NCI-H1436 (cell line): ENCODE measurements around the gene PLCB4.
A peak's percentile ranks its signal among the peaks of the same experiment; 100 is the strongest.

Experiments used
- DNase-seq: peaks from one replicate; lab custom pipeline; 2025; lab: John Stamatoyannopoulos, UW

The PLCB4 gene

DNA sequence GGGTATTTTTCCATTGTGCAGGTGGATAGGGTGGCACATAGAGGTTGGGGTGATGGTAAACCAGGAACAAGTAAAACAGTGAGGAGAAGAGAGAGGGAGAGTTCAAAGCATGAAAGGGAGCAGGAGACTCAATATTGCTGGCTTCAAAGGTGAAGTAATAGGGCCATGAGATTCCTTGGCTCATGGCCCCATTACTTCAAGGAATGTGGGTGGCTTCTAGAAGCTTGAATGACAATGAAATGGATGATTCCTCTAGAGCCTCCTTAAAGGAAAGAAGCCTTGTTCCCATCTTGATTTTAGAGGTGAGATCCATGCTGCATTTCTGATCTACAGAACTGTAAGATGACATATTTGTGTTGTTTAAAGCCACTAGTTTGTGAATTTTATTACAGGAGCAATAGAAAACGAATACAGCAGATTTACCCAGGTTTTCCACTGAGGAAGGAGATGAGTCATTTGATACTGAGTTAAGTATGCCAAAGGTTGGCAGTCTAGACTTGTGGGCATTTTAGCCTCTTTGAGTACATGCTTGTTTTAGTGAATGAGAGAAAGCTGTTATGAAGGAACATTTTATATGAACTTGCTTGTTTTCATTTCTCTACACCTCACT, 110.4 kb downstream of the PLCB4 start:
- no peak for DNase-seq

GRCh38 chr20:9179867-9180266, 111.0 kb downstream of the PLCB4 start:
- no peak for DNase-seq

DNA sequence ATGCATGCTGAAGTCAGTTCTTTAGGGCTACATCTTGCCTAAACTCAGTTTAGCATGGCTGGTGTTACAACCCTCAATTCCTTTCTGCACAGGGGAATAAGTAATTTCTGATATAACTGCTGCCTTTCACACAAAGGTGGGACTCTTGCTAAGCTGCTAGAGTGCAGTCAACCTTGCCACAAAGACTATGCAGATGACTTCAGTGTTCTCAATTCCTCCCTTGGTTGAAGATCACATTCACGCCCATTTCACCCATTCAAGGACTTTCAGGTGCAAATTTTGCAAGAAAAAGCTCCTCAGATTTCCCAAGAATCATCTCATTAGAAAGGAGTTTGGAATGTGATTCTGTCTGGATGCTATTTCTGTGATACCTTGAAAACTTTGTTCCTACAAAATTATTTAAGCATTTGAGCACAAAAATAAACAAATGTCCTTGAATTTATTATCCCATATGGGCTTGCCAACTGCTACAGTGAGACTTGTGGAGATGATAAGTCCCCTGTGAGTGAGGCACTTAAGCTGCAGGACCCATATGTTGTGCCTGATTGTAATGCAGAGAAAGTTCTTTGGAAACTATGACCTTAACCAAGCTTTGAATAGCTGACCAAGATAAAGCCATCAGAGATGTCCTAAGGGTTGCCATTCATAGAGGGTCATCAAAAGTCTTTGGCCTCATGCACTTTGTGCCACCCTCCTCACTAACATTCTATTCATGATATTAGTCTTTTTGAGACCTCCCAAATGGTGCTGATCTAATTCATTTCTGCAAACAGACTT, 111.8 kb downstream of the PLCB4 start:
- no peak for DNase-seq

DNA sequence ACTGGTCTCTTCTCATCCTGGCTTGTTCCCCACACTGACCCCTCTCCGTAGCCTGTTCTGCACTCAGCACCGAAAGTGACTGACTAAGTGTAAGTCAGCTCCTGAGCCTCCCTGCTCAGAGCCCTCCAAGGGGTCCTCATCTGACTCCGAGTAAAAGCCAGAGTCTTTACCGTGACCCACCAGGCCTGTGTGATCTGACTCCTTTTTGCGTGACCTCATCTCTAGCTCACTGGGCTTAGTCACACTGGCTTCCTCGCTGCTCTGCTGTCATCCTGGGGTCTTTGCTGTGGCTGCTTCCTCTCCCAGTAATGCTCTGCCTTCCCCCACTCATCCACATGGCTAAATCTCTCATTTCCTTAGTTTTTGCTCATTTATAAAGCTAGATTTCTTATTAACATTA, 116.6 kb downstream of the PLCB4 start:
- no peak for DNase-seq

GRCh38 chr20:9186396-9186795, 117.5 kb downstream of the PLCB4 start:
- DNase-seq: no peak

GRCh38 chr20:9195031-9195430, 126.1 kb downstream of the PLCB4 start:
- no peak for DNase-seq

GRCh38 chr20:9196110-9196509, 127.2 kb downstream of the PLCB4 start:
- no peak for DNase-seq

DNA sequence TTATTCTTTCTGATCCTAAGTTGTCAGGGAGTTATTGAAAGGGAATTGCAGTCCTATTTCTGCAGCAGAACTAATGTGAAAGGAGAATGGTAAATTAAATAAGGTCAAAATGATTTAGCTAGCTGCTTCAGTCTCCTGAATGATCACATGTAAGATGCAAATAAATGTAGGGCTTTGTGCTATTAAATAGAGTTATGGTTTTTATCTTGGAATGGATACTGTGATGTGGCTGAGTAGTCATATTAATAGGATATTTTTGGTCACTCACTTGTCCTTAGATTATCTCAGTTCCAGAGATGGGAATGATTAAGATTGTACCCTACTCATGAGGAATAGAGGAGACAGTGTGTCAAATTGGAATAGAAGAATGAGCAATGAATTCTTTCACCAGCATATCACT, 129.6 kb downstream of the PLCB4 start:
- DNase-seq: no peak

- DNase-seq: no peak
Observed at GRCh38 chr20:9200196-9200595, 131.3 kb downstream of the PLCB4 start.

DNA sequence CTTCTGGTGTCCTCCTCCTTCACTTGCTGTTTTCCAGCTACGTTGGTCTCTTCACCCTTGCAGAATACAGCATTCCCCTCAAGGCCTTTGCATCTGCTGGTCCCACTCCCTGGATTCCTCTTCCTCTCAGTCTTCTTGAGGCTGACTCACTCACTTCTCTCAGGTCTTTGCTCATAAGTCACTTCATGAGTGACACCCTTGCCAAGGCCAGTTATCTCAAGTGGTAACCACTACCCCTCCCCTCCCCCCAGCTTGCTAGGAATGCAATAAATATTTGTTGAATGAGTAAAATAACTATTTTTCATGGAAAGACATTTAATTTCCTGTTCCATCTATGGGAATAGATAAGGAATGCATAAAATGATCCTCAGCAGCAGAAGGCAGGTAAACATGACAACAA, 131.7 kb downstream of the PLCB4 start:
- DNase-seq: no peak

DNA sequence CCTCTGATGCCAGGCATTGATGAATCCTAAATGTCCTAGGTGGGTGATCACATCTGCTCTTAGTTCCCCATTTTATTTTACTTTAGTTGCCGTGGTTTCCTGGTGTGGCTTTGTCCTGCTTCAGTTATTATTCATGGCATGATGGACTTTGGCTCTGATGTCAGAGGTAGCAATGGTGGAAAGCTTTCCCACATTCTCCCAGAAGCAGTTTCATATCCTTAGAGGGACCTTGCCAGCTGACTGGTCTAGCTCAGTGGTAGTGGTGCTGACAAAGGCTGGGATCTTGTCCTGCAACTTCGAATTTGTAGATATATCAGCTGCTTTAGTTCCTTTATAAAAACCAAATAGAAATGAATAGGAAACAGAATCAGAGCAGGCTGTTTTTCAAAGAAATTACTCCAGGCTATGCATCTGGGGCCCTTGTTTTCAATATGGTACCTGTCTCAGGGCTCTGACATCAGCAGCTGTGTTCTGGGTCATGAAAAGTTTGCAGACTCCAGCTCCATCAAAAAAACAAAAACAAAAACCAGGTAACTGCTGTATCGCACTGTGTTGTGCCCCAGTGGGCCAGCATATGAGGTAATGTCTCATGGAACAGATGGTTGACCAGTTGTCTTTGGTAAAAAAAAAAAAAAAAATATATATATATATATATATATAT, 133.7 kb downstream of the PLCB4 start:
- no peak for DNase-seq

GRCh38 chr20:9203081-9203447, 134.2 kb downstream of the PLCB4 start:
- DNase-seq: no peak

DNA sequence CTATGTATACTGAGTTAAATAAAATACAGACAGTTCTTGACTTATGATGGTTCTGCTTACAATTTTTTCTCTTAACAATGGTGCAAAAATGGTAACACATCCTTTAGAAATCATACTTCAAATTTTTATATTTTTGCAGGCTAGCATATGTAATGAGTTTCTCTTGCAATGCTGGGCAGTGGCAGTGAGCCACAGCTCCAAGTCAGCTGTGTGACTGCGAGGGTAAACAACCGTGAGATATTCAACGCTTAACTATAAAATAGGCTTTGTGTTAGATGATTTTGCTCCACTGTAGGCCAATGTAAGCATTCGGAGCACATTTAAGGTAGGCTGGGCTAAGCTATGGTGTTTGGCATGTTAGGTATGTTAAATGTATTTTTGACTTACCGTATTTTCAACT, 136.1 kb downstream of the PLCB4 start:
- DNase-seq: no peak

DNA sequence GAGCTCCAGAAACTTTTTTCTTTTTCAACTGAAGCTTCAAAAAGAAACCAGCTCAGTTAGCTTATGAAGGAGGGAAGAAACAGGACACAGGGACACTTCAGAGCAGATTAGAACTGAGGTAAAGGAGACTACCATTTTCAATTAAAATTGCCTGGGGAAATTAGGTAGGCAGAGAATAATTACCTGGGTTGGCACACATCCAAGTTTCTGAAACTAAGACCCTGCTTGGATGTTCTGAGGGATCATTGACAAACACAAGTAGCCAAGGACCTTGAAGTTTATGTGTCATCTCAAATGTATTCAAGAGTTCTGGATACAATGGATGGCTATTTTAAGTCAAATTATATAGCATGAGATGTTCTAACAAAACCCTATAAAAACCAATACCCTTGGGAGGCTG, 137.6 kb downstream of the PLCB4 start:
- peak; percentile 27 for DNase-seq

DNA sequence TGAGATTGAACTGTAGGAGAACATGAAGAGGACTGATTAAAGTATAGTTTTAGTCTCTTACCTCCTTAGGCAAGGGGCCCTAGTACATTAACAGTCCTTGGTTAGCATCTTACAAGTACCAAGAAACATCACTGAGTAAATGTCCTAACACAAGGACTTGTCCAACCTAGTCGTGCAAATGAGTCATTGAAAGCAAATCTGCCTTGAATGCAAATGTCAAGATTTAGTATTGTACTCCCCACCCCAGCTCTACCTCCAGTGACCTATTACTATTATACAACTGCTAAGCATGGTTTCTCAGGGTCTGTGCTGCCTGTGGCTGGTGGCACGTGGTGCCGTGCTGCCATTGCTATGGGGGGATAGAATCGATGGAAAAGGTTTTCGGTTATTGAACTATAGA, 138.4 kb downstream of the PLCB4 start:
- DNase-seq: no peak

- DNase-seq: no peak
Observed at GRCh38 chr20:9210356-9210755, 141.5 kb downstream of the PLCB4 start.

DNA sequence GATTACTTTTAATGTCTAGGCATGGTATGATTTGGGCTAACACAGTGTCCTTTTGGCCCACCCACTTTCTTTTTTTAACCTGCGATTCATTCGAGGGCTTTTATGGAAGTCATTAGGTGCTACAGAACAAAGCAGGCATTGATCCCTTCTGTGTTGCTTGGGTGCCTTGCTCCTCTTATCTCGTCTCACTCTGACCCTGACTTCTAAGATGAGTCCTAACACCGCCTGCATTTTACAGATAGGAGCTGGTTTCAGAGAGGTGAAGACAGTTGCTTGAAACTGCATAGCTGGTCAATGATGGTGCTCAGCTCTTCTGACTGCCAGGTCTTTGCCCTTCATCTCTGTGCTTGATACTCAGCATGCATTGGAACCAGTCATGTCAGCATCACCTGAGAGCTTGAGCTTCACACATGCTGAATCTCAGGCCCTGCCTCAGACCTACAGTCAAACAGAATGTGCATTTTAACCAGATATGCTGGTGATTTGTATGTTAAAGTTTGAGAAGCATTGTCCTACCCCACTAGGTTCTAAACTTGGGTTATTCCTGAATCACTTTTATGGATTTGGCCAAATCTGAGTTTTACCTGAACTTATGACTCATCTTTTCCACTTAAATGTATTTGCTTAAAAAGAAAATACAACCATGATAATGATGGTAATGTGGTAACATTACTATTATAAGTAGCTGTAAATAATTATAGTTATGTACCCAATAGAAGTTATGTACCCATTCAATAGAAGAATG, 142.3 kb downstream of the PLCB4 start:
- no peak for DNase-seq

DNA sequence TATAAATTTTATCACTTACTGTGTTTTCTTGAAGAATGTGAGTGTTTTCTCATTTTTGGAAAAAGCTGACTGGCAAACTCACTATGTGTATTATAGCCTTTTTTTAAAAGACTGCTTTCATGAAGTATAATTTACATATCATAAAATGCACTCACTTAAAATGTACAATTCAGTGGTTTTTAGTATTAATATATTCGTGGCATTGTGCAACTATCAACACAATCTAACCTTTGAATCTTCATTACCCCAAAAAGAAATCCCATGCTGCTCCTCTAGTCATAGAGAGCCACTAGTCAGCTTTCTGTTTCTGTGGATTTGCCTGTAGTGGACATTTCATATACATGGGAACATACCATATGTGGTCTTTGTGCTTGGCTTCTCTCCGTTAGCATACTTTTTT, 143.8 kb downstream of the PLCB4 start:
- no peak for DNase-seq

DNA sequence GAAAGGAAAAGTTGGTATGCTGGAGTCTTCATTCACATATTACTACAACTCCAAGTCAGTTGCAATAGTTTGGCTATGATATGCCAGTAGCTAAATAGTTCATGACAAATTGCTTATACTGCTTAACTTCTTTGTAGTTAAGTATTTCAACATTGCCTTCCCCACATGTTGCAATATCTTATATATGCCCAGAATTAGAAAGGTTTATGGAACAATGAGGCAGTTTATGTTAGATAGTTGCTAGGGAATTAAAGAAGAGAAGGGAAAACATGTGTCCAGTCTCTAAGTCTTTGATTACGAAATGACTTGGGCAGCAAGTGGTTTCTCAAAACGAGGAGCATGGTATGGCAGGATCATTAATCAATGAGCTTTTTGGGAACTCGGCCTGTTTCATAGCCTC, 145.8 kb downstream of the PLCB4 start:
- no peak for DNase-seq

DNA sequence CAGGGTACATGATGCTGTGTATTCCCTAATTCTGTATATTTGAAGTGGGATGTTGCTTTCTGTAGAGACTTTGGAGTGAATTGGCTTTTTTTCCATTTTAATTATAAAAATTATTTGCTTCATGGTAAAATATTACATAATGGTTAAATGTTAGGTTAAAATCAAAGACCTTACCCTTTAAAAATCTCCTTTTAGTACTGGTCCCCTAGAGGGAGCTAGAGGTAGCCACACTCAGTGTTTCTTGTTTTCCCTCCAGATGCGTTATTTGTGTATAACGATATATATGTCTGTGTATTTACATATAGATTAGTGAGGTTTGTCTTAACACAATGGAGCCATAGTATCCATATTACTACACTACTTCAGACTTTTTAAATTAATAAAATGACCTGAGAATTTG, 146.7 kb downstream of the PLCB4 start:
- DNase-seq: no peak

DNA sequence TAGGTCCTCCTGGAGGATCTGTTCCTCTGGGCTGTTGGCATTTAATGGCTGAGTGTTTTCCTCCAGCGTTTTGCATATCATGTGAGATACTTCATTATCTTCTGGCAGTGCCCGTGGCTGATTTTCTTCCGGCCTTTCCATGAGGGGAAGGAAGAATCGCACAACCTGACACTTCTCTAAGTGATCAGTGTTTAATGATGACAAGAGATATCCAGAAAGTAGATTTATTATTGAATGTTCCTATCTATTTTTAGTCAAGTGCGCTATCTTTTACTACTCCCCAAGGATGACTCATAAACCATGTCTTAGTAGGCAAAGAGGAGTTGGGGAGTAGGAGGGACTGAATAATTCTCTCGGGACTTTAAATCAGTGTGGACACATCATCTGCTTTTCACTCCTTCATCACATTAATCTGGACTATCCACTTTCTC, 149.7 kb downstream of the PLCB4 start:
- DNase-seq: no peak

DNA sequence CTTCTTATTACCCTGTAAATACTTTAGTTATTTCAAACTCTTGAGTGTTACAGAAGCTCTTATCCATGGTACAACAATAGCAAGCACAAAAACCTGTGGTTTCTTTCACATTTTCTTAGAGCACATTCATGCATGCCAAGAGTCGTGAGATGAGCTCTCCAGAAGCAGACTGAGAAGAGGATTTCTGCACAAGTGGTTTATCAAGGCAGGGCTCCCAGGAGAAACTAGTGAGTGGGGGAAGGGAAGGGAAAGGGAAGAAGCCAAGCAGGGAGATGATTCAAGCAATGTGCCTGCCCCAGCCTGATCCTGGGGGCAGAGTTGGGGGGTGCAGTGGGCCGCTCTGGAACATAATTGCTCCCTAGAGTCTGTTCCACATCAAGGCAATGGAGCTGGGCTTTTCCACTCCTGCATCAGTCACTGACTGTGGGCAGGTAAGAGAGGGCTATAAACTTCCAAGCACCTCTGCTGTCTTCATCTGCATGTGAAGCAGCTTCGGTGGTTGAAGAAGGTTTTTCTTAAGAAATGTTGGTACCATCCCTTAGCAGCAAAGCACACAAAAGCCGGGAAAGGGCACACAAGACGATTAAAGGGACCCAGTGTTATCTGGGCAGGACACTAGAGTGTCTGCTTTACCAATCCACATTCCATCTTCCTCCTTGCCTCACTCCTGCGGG, 152.1 kb downstream of the PLCB4 start:
- no peak for DNase-seq
